Fibroblast of pulmonary artery (primary cell): ENCODE data around the gene SPRING1.

Experiments used
- DNase-seq: peaks from one replicate; pipeline ENCODE4 v3.0.0-alpha.2; 2010; ENCODE audit warnings: low read depth
- H3K4me3 ChIP-seq: replicated peaks from 2 replicates; pipeline ENCODE4 v1.5.1; 2011; ENCODE audit warnings: low read depth, mild to moderate bottlenecking, control low read depth, low read length, moderate library complexity
- TF ChIP-seq, protein P1 (sequence below): IDR thresholded peaks from 2 replicates; pipeline ENCODE4 v1.5.1; 2011; ENCODE audit warnings: mild to moderate bottlenecking, control low read depth, low read length, inconsistent platforms; ENCODE audit errors: missing control alignments

SPRING1 gene

GRCh38 chr12:116698116-116698515, 39.8 kb downstream of the SPRING1 start:
- no peak overlapping the region for H3K4me3 ChIP-seq
- TF ChIP-seq, protein P1, sequence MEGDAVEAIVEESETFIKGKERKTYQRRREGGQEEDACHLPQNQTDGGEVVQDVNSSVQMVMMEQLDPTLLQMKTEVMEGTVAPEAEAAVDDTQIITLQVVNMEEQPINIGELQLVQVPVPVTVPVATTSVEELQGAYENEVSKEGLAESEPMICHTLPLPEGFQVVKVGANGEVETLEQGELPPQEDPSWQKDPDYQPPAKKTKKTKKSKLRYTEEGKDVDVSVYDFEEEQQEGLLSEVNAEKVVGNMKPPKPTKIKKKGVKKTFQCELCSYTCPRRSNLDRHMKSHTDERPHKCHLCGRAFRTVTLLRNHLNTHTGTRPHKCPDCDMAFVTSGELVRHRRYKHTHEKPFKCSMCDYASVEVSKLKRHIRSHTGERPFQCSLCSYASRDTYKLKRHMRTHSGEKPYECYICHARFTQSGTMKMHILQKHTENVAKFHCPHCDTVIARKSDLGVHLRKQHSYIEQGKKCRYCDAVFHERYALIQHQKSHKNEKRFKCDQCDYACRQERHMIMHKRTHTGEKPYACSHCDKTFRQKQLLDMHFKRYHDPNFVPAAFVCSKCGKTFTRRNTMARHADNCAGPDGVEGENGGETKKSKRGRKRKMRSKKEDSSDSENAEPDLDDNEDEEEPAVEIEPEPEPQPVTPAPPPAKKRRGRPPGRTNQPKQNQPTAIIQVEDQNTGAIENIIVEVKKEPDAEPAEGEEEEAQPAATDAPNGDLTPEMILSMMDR = no peak
- no peak for DNase-seq

- TF ChIP-seq, protein P1 = no peak
- H3K4me3 ChIP-seq = no peak overlapping the region
- no peak for DNase-seq
Measured at GRCh38 chr12:116697716-116698115, 40.2 kb downstream of the SPRING1 start.

DNA sequence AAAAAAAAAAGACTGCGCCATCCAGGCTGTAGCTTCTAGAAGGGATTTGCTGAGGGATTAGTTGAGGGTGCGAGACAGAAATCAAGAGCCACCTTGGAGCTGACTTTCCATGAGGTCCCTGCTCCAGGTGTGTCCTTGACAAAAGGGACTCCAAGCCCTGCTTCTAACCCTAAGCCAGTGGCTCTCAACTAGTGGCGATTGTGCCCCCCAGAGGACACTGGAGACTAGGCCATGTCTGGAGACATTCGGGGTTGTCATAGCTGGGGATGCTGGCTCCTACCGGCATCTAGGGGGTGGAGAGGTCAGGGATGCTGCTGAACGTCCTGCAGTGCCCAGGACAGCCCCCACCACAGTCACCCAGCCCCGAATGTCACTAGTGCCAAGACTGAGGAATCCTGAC, 40.6 kb downstream of the SPRING1 start:
- no peak overlapping the region for H3K4me3 ChIP-seq
- no peak for DNase-seq
- TF ChIP-seq, protein P1 = peak; percentile 28

DNA sequence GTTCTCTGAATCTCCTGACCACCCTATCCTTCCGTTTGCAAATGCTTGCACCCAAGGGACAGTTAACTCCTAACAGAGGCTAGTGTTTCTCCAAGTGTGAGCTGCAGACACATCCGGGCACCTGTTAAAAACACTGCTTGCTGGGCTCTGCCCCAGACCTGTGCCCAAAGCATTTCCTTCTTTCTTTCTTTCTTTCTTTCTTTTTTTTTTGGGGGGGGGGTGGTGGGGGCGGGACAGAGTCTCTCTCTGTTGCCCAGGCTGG, 42.5 kb downstream of the SPRING1 start:
- DNase-seq = no peak
- H3K4me3 ChIP-seq = no peak overlapping the region
- TF ChIP-seq, protein P1 = no peak

- no peak overlapping the region for H3K4me3 ChIP-seq
- TF ChIP-seq, protein P1 = no peak
- DNase-seq = no peak
Measured at GRCh38 chr12:116694653-116695463, 43.0 kb downstream of the SPRING1 start.

- no peak for DNase-seq
- TF ChIP-seq, protein P1 = no peak
- H3K4me3 ChIP-seq = no peak overlapping the region
Measured at GRCh38 chr12:116693286-116694227, 44.3 kb downstream of the SPRING1 start.
